ENCODE data around the gene WFDC6. TPM values are rescaled to one million over a fixed set of nuclear protein-coding genes. Genes with fewer than 3 reads are reported as not detected.

WFDC6 gene
- total RNA-seq, 1 donor: not detected

DNA sequence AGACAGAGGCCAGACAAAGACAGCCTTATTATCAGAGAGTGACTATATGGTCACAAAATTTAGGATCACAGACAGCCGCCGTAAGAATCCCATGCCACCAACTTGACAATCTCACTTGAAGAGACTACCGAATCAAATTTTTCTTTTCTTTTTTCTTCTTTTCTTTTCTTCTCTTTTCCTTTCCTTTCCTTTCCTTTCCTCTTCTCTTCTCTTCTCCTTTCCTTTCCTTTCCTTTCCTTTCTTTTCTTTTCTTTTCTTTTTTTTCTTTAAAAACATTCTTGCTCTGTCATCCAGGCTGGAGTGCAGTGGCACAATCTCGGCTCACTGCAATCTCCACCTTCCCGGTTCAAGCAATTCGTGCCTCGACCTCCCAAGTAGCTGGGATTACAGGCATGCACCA is 9.1 kb upstream of the WFDC6 start:
- H3K4me3 ChIP-seq (ENCODE audit: low read depth, low read length): no peak overlapping the region
- DNase-seq (ENCODE audit: low read depth): no peak
- TF ChIP-seq, protein P1, sequence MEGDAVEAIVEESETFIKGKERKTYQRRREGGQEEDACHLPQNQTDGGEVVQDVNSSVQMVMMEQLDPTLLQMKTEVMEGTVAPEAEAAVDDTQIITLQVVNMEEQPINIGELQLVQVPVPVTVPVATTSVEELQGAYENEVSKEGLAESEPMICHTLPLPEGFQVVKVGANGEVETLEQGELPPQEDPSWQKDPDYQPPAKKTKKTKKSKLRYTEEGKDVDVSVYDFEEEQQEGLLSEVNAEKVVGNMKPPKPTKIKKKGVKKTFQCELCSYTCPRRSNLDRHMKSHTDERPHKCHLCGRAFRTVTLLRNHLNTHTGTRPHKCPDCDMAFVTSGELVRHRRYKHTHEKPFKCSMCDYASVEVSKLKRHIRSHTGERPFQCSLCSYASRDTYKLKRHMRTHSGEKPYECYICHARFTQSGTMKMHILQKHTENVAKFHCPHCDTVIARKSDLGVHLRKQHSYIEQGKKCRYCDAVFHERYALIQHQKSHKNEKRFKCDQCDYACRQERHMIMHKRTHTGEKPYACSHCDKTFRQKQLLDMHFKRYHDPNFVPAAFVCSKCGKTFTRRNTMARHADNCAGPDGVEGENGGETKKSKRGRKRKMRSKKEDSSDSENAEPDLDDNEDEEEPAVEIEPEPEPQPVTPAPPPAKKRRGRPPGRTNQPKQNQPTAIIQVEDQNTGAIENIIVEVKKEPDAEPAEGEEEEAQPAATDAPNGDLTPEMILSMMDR (IDR thresholded peaks at IDR 0.05; ENCODE audit: insufficient read depth, low read length): no peak

DNA sequence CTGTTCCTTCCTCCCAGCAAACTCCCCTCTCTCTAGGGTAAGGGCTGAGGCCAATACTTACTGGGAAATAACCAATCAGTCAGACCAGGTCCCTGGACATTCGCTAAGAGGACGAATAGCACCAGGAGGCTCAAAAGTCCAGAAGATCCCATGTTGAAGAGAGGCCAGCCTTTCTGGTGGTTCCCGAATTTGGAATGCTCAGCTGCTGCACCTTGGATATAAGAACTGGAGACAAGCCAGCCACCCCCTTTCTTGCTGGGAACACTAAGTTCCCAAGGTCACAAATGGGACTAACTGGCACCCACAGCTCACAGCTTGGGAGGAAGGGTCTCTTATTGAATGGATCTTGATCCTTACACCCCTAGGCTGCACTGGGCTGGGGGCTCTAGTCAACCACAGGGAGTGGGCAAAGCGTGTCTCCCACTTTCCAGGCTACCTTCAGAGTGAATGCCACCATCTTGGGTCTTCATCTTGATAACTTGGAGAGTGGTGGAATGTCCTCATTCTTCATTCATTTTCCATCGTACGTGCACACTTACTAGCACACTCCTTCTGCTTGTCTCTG is 8.0 kb upstream of the WFDC6 start, which contains the start of gene EPPIN:
Gene EPPIN (minus strand): TSS at position 196 of the 565 bp plus-strand sequence. CDS start 44 bp downstream, at position 152.
- TF ChIP-seq, protein P1 (IDR thresholded peaks at IDR 0.05; ENCODE audit: insufficient read depth, low read length): no peak
- no peak within 1 kb of the TSS for H3K4me3 ChIP-seq (ENCODE audit: low read depth, low read length)
- DNase-seq (ENCODE audit: low read depth): no peak

DNA sequence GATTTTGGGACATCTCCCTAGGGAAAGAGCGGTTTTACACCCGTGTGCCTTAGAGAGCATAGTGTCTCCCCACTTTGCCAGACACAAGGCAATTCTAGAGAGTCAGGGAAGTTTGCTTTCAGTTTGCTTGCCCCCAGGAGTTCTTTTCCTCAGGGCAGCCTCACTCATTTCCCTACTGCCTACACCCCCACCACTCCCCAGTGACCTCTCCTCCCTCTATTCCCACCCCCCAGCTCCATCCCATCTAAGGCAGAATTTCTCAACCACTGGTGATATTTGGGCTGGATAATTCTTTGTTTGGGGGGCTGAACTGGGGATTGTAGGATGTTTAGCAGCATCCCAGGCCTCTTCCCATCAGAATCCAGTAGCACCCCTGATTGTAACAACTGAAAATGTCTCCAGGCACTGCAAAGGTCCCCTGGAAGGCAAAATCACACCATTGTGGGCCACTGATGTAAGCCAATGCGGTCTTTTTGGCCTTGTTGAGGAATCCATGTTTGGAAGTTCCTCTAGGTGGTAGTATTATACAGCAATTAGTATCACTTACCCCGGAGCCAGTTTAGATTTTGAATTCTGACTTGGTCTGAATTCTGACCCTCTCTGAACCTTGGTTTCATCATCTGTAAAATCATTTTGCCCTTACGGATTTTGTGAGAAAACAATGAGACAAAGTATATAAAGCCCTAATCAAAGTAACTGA is 6.6 kb upstream of the WFDC6 start:
- TF ChIP-seq, protein P1 (IDR thresholded peaks at IDR 0.05; ENCODE audit: insufficient read depth, low read length): peak; percentile 46
- H3K4me3 ChIP-seq (ENCODE audit: low read depth, low read length): no peak overlapping the region
- DNase-seq (ENCODE audit: low read depth): peak; percentile 61

DNA sequence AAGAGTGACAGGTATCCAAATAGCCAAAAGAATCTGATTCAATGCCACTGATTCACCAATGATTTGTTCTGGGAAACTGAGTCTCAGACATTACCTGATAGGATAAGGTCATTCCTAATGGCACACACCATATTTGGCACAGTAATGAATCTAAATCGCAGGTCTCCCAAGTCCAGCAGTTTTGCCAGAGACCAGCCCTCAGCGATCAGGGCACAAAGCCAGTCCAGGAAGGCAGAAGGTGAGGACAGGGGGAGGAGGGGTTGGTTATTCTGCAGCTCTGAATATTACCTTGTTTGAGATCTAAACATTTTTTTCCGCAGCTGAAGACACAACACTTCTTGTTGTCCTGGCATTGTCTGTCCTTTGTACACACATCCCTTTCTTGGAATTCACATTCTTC is 6.1 kb upstream of the WFDC6 start:
- TF ChIP-seq, protein P1 (IDR thresholded peaks at IDR 0.05; ENCODE audit: insufficient read depth, low read length): no peak
- no peak overlapping the region for H3K4me3 ChIP-seq (ENCODE audit: low read depth, low read length)
- no peak for DNase-seq (ENCODE audit: low read depth)

DNA sequence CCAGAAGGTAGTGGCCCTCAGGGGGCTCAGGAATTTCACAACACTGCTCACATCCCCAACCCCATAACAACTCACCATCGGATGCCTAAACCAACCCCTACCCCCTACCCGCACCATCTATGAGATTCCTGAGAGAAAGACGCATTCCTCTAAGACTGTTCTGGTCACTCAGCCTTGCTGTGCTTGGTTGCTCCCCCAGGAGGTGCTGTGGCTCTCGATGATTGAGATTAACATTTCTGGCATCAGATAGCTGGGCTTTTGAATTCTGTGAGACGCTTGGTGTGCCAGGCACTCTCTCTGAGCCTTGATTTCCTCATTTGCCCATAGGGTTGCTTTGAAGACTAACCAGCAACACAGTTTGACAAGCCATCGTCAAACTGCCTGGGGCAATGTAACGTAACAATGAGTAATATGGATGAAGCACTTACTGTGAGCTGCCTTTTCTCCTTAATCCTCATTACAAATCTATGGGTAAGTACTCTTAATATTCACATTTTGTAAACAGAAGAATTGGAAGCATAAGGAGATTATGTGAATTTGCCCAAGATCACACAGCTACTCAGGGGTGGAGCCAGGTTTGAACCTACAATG is 978 bp downstream of the WFDC6 start:
- TF ChIP-seq, protein P1 (IDR thresholded peaks at IDR 0.05; ENCODE audit: insufficient read depth, low read length): no peak
- H3K4me3 ChIP-seq (ENCODE audit: low read depth, low read length): no peak overlapping the region
- DNase-seq (ENCODE audit: low read depth): no peak

DNA sequence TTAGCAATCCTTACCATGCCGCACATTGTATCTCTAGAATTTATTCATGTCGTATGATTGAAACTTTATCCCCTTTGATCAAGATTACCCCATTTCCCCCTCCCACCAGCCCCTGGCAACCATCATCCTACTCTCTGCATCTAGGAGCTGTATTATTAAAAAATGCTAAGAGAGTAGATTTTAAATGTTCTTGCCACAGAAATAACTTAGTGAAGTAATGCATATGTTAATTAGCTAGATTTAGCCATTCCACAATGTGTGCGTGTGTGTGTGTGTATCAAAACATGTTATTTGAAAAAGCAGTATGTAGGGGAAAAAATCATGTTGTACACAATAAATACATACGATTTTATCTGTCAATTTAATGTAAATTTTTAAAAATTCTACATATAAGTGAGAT is 12.0 kb downstream of the WFDC6 start:
- TF ChIP-seq, protein P1 (IDR thresholded peaks at IDR 0.05; ENCODE audit: insufficient read depth, low read length): no peak
- H3K4me3 ChIP-seq (ENCODE audit: low read depth, low read length): no peak overlapping the region
- no peak for DNase-seq (ENCODE audit: low read depth)
